Smooth muscle cell (in vitro differentiated cells): ENCODE data around the gene AGAP1. TPM values are rescaled to one million over a fixed set of nuclear protein-coding genes. Genes with fewer than 3 reads are reported as not detected.
A peak's percentile ranks its signal among the peaks of the same experiment; 100 is the strongest.

Experiments
- DNase-seq: peaks from one replicate; lab custom pipeline; 2025; ENCODE audit not compliant: unreplicated experiment; lab: John Stamatoyannopoulos, UW
- H2AFZ ChIP-seq: fragments of 200-600 bp; sonication (generic); 2 replicates; pipeline ENCODE4 v1.6.0; 2016; ENCODE audit warnings: antibody characterized with exemption, low read depth, mild to moderate bottlenecking
- H3F3A ChIP-seq: fragments of 200-600 bp; sonication (generic); 2 replicates; pipeline ENCODE4 v1.6.0; 2017; ENCODE audit warnings: antibody characterized with exemption, low read depth
- H3K27ac ChIP-seq: fragments of 200-600 bp; sonication (generic); 2 replicates; pipeline ENCODE4 v1.5.1; 2016; ENCODE audit warnings: low read depth, mild to moderate bottlenecking
- H3K27me3 ChIP-seq: fragments of 200-600 bp; sonication (generic); 2 replicates; pipeline ENCODE4 v1.6.1; 2016; ENCODE audit warnings: low read depth, mild to moderate bottlenecking
- H3K36me3 ChIP-seq: fragments of 200-600 bp; sonication (generic); 2 replicates; pipeline ENCODE4 v1.5.1; 2016; ENCODE audit warnings: low read depth
- H3K4me1 ChIP-seq: fragments of 200-600 bp; sonication (generic); 2 replicates; pipeline ENCODE4 v1.5.1; 2016; ENCODE audit warnings: low read depth
- H3K4me2 ChIP-seq: fragments of 200-600 bp; sonication (generic); 2 replicates; pipeline ENCODE4 v1.6.0; 2016; ENCODE audit warnings: mild to moderate bottlenecking
- H3K4me3 ChIP-seq: fragments of 200-600 bp; sonication (generic); 2 replicates; pipeline ENCODE4 v1.5.1; 2016; ENCODE audit warnings: mild to moderate bottlenecking
- H3K79me2 ChIP-seq: fragments of 200-600 bp; sonication (generic); 2 replicates; pipeline ENCODE4 v1.6.0; 2016; ENCODE audit warnings: low read depth, mild to moderate bottlenecking
- H3K9ac ChIP-seq: fragments of 200-600 bp; sonication (generic); 2 replicates; pipeline ENCODE4 v1.6.0; 2016; ENCODE audit warnings: low read depth
- H3K9me3 ChIP-seq: fragments of 200-600 bp; sonication (generic); replicated peaks from 2 replicates; pipeline ENCODE4 v1.5.1; 2016; ENCODE audit warnings: low read depth
- H4K20me1 ChIP-seq: fragments of 200-600 bp; sonication (generic); 2 replicates; pipeline ENCODE4 v1.6.0; 2016; ENCODE audit warnings: low read depth
- WGBS: methylation state at CpG from one replicate; pipeline ENCODE4 v1.1.7; 2016; ENCODE audit warnings: low lambda C conversion rate; 5-methylcytosine and 5-hydroxymethylcytosine counted together
- polyA plus RNA-seq: library from polyadenylated mRNA; unstranded; fragments of >200 nt; fragmentation: Nextera tagmentation; extraction: Ambion mirVana; gene quantifications from 2 replicates; pipeline ENCODE4 v1.2.1, GENCODE V29; 2016
- total RNA-seq: library from RNA; depleted of rRNA; stranded (reverse); fragments of >200 nt; gene quantifications from 2 replicates; pipeline ENCODE4 v1.2.3, GENCODE V29; 2014
- TF ChIP-seq, protein P1 (sequence below): fragments of 200-600 bp; sonication (generic); IDR thresholded peaks from 2 replicates; pipeline ENCODE4 v1.5.1; 2017; ENCODE audit warnings: borderline replicate concordance, mild to moderate bottlenecking, antibody characterized with exemption; ENCODE audit not compliant: insufficient read depth, poor library complexity, severe bottlenecking

Gene AGAP1
- total and polyA plus RNA-seq, 2 experiments from 2014 or later, result 3.9 to 9.8 TPM

DNA sequence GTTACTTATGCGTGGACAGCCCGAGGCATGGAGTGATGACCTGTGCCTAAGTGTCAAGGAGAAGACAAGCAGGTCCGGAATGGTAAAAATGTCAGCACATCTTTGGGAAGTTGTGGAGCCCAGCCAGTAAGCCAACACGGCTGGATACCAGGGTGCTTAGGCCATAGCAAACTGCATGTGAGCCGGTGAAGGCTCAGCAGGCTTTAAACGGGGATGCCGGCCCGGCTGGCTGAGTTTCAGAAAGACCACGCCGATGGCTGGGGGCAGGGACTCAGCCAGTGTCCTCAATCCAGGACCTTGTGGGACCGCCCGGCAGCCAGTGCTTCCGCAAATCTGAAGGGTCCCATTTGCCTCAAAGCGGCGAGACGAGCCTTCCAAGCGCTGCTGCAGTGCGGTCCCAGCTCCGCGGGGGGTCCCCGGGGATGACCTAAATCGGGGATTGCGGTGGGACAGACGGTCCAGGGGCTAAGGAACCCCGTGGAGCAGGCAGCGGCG is 946 bp upstream of the AGAP1 start:
- H3K9ac ChIP-seq, result no peak overlapping the region
- DNase-seq, result no peak

DNA sequence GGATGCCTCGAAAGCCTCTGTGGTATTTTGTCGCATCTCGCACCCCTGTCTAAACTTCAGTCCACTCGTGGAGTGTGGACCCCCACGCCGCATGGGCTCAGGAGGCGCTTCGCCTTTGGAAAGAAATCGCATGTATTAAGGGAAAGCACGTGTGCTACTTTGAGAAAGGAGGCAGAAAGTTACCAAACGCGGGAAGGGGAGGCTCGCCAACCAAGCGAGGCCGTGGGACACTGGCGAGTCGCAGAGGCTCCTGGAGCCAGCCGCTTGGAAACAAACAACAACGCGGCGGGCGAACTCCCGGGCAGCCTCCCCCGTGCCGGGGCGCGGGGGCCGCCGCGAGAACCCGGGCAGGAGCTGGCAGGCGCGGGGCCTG is 455 bp upstream of the AGAP1 start:
- Histone ChIP-seq H3K27me3 (no peaks in the 10 kb centered on the region), H3K27ac (no peak overlapping the region), H3K9me3 (no peaks in the 10 kb centered on the region), H3K79me2 (peaks cover 38% of the 10 kb centered on the region), H3K4me3 (peak overlapping the region; percentile 73), H3F3A (peaks cover 11% of the 10 kb centered on the region), H3K4me1 (peaks cover 22% of the 10 kb centered on the region), H3K36me3 (no peaks in the 10 kb centered on the region), H2AFZ (peak overlapping the region; percentile 93), H3K9ac (peak overlapping the region; percentile 17), H4K20me1 (peaks cover 35% of the 10 kb centered on the region), H3K4me2 (peak overlapping the region; percentile 97)
- DNase-seq, result no peak
- WGBS, result 7% methylated on average over 22 of the region's 33 CpGs
- TF ChIP-seq, protein P1, sequence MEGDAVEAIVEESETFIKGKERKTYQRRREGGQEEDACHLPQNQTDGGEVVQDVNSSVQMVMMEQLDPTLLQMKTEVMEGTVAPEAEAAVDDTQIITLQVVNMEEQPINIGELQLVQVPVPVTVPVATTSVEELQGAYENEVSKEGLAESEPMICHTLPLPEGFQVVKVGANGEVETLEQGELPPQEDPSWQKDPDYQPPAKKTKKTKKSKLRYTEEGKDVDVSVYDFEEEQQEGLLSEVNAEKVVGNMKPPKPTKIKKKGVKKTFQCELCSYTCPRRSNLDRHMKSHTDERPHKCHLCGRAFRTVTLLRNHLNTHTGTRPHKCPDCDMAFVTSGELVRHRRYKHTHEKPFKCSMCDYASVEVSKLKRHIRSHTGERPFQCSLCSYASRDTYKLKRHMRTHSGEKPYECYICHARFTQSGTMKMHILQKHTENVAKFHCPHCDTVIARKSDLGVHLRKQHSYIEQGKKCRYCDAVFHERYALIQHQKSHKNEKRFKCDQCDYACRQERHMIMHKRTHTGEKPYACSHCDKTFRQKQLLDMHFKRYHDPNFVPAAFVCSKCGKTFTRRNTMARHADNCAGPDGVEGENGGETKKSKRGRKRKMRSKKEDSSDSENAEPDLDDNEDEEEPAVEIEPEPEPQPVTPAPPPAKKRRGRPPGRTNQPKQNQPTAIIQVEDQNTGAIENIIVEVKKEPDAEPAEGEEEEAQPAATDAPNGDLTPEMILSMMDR, result no peak

More for the DNA sequence above, 946 bp upstream of the AGAP1 start:
- Histone ChIP-seq H3K36me3 (no peaks in the 10 kb centered on the region), H3F3A (peaks cover 11% of the 10 kb centered on the region), H4K20me1 (peaks cover 30% of the 10 kb centered on the region), H2AFZ (peak overlapping the region; percentile 93), H3K27ac (no peak overlapping the region), H3K79me2 (peaks cover 33% of the 10 kb centered on the region), H3K4me1 (peaks cover 20% of the 10 kb centered on the region), H3K9me3 (no peaks in the 10 kb centered on the region), H3K4me2 (peak overlapping the region; percentile 97), H3K4me3 (peak overlapping the region; percentile 73), H3K27me3 (no peaks in the 10 kb centered on the region)
- WGBS, result 8% methylated on average over 27 of the region's 27 CpGs
- TF ChIP-seq, protein P1, result no peak

DNA sequence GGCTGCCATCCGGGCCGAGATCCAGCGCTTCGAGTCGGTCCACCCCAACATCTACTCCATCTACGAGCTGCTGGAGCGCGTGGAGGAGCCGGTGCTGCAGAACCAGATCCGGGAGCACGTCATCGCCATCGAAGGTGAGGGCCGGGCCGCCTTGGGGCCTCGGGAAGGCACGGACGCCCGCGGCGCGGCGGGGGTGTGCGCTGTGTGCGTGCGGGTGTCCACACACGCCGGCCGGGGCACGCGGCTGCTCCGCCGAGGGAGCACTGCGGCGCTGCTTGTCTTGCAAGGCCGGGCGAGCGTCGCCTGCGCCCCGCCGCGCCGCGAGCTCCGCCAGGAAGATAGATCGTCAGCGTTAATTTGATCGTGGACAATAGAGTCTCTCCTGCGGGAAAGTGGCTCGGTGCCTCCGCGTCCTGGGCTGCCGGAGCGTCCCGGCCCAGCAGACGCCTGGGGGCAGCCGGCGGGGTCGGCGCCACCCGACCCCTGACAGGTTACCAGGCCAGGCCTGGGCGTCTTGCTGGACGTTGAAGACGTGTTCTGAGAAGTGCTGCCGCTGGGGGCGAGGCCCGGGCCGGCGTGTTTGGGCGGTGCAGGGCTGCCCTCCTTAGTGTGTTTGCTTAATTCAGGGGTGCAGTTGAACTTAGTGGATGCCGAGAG is 1.0 kb downstream of the AGAP1 start:
- Histone ChIP-seq H3K79me2 (peaks cover 51% of the 10 kb centered on the region), H3K4me2 (peak overlapping the region; percentile 97), H3K9ac (no peak overlapping the region), H2AFZ (no peak overlapping the region), H3K27me3 (no peaks in the 10 kb centered on the region), H3F3A (peaks cover 11% of the 10 kb centered on the region), H3K27ac (no peak overlapping the region), H3K9me3 (no peaks in the 10 kb centered on the region), H4K20me1 (peaks cover 50% of the 10 kb centered on the region), H3K36me3 (no peaks in the 10 kb centered on the region), H3K4me3 (peak overlapping the region; percentile 67), H3K4me1 (peaks cover 26% of the 10 kb centered on the region)
- WGBS, result under 1% methylated on average over 71 of the region's 72 CpGs
- TF ChIP-seq, protein P1, result no peak
- no peak for DNase-seq
